Superior temporal gyrus (tissue), 1 donor: ENCODE results near the gene TOMM40.
A peak's percentile ranks its signal among the peaks of the same experiment; 100 is the strongest.
"Not testable (repeated sequence)": the region's sequence is repeated elsewhere in the genome, so short reads cannot be mapped to it uniquely, and the experiment has no call there.

Experiments used
- DNase-seq: peaks from one replicate; pipeline ENCODE4 v3.0.0-alpha.2; 2016; ENCODE audit errors: extremely low spot score

The TOMM40 gene

GRCh38 chr19:44897835-44898234 is 6.8 kb downstream of the TOMM40 start:
- no peak for DNase-seq

GRCh38 chr19:44900328-44901244 is 9.5 kb downstream of the TOMM40 start:
- DNase-seq, result no peak

- DNase-seq, result no peak
These were observed 12.2 kb downstream of the TOMM40 start for GRCh38 chr19:44903216-44903601.

GRCh38 chr19:44903602-44904425 is 12.8 kb downstream of the TOMM40 start:
- peak; percentile 75 for DNase-seq

- no peak for DNase-seq
These were observed 13.5 kb downstream of the TOMM40 start for GRCh38 chr19:44904426-44904994.

GRCh38 chr19:44905437-44906160 is 14.5 kb downstream of the TOMM40 start, which contains the start of gene APOE:
Gene APOE (plus strand): TSS chr19:44905796. CDS start chr19:44906625, 829 bp downstream.
- DNase-seq, result no peak

- DNase-seq, result no peak
These were observed 16.6 kb downstream of the TOMM40 start for GRCh38 chr19:44907613-44908012.

GRCh38 chr19:44908074-44908835 is 17.2 kb downstream of the TOMM40 start:
- no peak for DNase-seq

- no peak for DNase-seq
These were observed 17.8 kb downstream of the TOMM40 start for GRCh38 chr19:44908836-44909261.

GRCh38 chr19:44909775-44910174 is 18.7 kb downstream of the TOMM40 start:
- DNase-seq, result no peak

GRCh38 chr19:44911896-44912295 is 20.8 kb downstream of the TOMM40 start:
- not testable (repeated sequence) for DNase-seq

GRCh38 chr19:44912854-44913253 is 21.8 kb downstream of the TOMM40 start:
- DNase-seq, result peak; percentile 75

- DNase-seq, result not testable (repeated sequence)
These were observed 22.7 kb downstream of the TOMM40 start for GRCh38 chr19:44913512-44914432.

GRCh38 chr19:44914433-44915206 is 23.6 kb downstream of the TOMM40 start, which contains the start of gene APOC1:
Gene APOC1 (plus strand): TSS chr19:44914608. CDS start chr19:44914892, 284 bp downstream.
- peak; percentile 90 for DNase-seq

- DNase-seq, result no peak
These were observed 33.2 kb downstream of the TOMM40 start for GRCh38 chr19:44924243-44924725.

GRCh38 chr19:44925114-44925891 is 34.2 kb downstream of the TOMM40 start:
- peak; percentile 73 for DNase-seq

GRCh38 chr19:44926245-44927077 is 35.4 kb downstream of the TOMM40 start:
- not testable (repeated sequence) for DNase-seq
